ENCODE results near the gene IFT122. TPM values are rescaled to one million over a fixed set of nuclear protein-coding genes. Genes with fewer than 3 reads are reported as not detected.

Gene IFT122
- polyA plus RNA-seq, 1 experiment, result 27.8 TPM

DNA sequence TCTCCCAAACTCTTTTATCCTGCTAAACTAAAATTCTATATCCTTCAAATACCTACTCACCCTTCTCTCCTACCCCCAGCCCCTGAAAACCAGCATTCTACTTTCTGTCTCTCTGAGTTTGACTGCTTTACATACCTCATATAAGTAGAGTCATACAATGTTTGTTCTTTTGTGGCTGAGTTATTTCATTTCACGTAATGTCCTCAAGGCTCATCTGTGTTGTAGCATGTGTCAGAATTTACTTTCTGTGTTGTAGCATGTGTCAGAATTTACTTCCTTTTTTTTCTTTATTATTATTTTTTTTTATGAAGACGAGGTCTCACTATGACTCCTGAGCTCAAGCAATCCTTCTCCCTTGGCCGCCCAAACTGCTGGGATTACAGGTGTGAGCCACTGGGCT lies 20.1 kb downstream of the IFT122 start:
- DNase-seq (ENCODE audit: low read depth), result no peak
- H3K36me3 ChIP-seq (ENCODE audit: control insufficient read depth, insufficient read depth, low read length), result peaks cover 2% of the 10 kb centered on the region
- ChIA-PET POLR2A (no interaction called here), CTCF (no interaction called here)
- TF ChIP-seq, protein P1, sequence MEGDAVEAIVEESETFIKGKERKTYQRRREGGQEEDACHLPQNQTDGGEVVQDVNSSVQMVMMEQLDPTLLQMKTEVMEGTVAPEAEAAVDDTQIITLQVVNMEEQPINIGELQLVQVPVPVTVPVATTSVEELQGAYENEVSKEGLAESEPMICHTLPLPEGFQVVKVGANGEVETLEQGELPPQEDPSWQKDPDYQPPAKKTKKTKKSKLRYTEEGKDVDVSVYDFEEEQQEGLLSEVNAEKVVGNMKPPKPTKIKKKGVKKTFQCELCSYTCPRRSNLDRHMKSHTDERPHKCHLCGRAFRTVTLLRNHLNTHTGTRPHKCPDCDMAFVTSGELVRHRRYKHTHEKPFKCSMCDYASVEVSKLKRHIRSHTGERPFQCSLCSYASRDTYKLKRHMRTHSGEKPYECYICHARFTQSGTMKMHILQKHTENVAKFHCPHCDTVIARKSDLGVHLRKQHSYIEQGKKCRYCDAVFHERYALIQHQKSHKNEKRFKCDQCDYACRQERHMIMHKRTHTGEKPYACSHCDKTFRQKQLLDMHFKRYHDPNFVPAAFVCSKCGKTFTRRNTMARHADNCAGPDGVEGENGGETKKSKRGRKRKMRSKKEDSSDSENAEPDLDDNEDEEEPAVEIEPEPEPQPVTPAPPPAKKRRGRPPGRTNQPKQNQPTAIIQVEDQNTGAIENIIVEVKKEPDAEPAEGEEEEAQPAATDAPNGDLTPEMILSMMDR (IDR thresholded peaks at IDR 0.05; ENCODE audit: insufficient read depth, low read depth, low read length), result no peak
- no peaks in the 10 kb centered on the region for H3K27me3 ChIP-seq (ENCODE audit: control insufficient read depth, insufficient read depth, low read length)
- H3K4me3 ChIP-seq (ENCODE audit: low read depth, low read length), result no peak overlapping the region

DNA sequence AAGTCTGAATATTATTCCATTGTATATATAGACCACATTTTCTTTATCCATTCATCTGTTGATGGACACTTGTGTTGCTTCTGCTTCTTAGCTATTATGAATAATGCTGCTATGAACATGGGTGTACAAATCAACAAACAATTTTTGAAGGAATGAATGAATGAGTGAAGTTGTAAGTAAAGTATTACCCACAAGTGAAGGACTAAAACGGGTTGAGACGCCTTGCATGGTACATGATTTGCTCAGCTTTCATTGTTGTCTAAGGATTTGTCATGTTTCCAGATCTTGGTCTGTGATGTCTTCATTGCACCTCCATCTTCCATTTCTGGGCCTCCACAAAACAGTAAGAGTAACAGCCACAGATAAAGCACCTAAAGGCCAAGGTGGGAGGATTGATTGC lies 20.5 kb downstream of the IFT122 start:
- POLR2A ChIA-PET, result no interaction called here

DNA sequence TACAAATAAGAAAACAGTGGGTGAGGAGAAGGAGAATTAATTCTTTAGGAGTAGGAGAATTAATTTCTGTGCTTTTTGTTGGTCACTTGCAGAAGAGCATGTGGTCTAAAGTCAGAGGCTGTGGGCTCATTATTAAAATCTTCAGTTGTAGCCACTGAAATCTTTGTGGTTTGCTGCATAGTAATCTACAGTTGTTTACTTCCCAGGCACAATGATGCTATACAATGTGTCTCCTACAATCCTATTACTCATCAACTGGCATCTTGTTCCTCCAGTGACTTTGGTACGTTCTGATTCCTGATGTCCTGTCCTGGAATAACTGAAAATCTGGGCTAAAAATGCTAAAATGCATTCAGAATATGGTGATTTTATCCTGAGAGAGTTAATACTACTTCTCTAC lies 21.0 kb downstream of the IFT122 start:
- Histone ChIP-seq H3K27me3 (ENCODE audit: control insufficient read depth, insufficient read depth, low read length) (no peaks in the 10 kb centered on the region), H3K4me3 (ENCODE audit: low read depth, low read length) (no peak overlapping the region), H3K36me3 (ENCODE audit: control insufficient read depth, insufficient read depth, low read length) (peaks cover 2% of the 10 kb centered on the region)
- POLR2A ChIA-PET, result no interaction called here
- CTCF ChIA-PET, result interaction anchor here (1.5 kb wide), 1 partner anchor 61 kb away, joined by 4 read pairs; no protein-coding TSS in a partner anchor
- TF ChIP-seq, protein P1 (IDR thresholded peaks at IDR 0.05; ENCODE audit: insufficient read depth, low read depth, low read length), result no peak
- DNase-seq (ENCODE audit: low read depth), result peak; percentile 28

More for the DNA sequence above, 20.5 kb downstream of the IFT122 start:
- CTCF ChIA-PET, result no interaction called here
- Histone ChIP-seq H3K4me3 (ENCODE audit: low read depth, low read length) (no peak overlapping the region), H3K27me3 (ENCODE audit: control insufficient read depth, insufficient read depth, low read length) (no peaks in the 10 kb centered on the region), H3K36me3 (ENCODE audit: control insufficient read depth, insufficient read depth, low read length) (peaks cover 2% of the 10 kb centered on the region)
- TF ChIP-seq, protein P1 (IDR thresholded peaks at IDR 0.05; ENCODE audit: insufficient read depth, low read depth, low read length), result no peak
- no peak for DNase-seq (ENCODE audit: low read depth)

DNA sequence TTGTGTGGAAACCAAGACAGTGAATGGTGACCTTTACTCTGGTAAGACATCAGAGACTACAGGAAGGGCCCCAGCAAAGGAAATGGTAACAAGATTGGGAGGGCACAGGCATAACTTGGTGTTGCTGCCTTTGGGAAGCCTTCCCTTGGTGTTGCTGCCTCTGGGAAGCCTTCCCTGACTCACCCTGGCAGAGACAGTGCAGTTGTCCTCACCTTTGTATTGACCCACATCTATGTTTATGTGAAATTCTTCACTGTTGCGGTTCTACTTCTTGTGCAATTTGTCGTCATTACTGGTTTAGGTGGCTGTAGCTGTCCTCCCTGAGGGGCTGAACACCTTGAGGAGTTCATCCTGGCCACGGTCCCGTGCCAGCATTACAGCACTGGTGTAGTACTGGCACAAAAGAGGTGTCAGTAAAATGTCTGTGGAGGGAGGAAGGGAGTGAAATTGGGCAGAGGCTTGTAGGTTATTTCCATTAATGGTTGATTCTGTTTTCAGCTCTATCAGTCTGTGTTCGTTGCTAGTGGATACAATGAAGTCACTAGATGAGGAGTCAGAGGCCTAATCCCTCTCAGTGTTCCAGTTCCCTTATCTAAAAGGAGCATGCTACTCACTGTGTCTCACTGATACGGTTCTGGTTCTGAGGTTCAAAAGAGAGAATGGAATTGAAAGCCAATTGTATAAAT lies 21.6 kb downstream of the IFT122 start:
- H3K36me3 ChIP-seq (ENCODE audit: control insufficient read depth, insufficient read depth, low read length), result peaks cover 2% of the 10 kb centered on the region
- TF ChIP-seq, protein P1 (IDR thresholded peaks at IDR 0.05; ENCODE audit: insufficient read depth, low read depth, low read length), result no peak
- H3K27me3 ChIP-seq (ENCODE audit: control insufficient read depth, insufficient read depth, low read length), result no peaks in the 10 kb centered on the region
- no peak for DNase-seq (ENCODE audit: low read depth)
- POLR2A ChIA-PET, result no interaction called here
- no peak overlapping the region for H3K4me3 ChIP-seq (ENCODE audit: low read depth, low read length)
- CTCF ChIA-PET, result interaction anchor here (0.7 to 1.5 kb wide), 3 partner anchors 13 to 481 kb away, joined by 3 to 4 read pairs (median 4); no protein-coding TSS in a partner anchor

DNA sequence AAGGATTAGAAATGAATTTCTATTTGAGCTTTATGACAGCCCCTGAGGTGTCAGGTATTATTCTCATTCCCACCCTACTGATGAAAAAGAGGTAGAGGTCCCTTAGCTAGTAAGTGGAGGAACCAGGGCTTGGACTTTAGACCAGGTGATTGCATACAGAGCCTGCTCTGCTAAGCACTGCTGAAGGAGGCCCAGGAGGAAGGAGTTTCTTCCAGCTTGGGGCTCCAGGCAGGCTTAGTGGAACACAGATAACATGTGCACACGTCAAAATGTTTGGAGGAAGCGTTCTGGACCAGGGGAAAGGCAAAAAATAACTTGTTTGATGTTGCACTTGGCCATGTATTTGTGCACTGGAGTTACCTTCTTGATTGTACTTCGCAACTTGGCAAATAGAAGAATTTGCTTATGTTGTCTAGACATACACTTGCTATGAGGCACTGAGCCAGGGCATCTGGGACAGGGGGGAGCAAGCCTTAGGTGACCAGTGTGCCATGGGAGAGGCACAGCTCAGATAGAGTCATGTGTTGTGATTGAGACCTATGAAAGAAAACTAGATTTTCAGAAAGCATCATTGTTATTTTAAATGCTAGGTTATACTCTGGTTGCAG lies 22.4 kb downstream of the IFT122 start:
- TF ChIP-seq, protein P1 (IDR thresholded peaks at IDR 0.05; ENCODE audit: insufficient read depth, low read depth, low read length), result no peak
- ChIA-PET POLR2A (no interaction called here), CTCF (interaction anchor here (0.7 to 1.5 kb wide), 3 partner anchors 13 to 480 kb away, joined by 3 to 4 read pairs (median 4); no protein-coding TSS in a partner anchor)

More for the DNA sequence above, 22.4 kb downstream of the IFT122 start:
- Histone ChIP-seq H3K27me3 (ENCODE audit: control insufficient read depth, insufficient read depth, low read length) (no peaks in the 10 kb centered on the region), H3K36me3 (ENCODE audit: control insufficient read depth, insufficient read depth, low read length) (peaks cover 2% of the 10 kb centered on the region), H3K4me3 (ENCODE audit: low read depth, low read length) (no peak overlapping the region)
- DNase-seq (ENCODE audit: low read depth), result no peak
